ENCODE results near the gene TTLL10.

TTLL10 gene

GRCh38 chr1:1173793-1174415, at the start of gene TTLL10:
Gene TTLL10 (plus strand): TSS chr1:1173880. CDS start chr1:1179216, 5,336 bp downstream.
- no peak for DNase-seq (ENCODE audit: low read depth, low spot score)

GRCh38 chr1:1124508-1124785, 49.2 kb upstream of the TTLL10 start:
- DNase-seq (ENCODE audit: low read depth, low spot score), result no peak

- DNase-seq (ENCODE audit: low read depth, low spot score), result no peak
Measured at GRCh38 chr1:1124786-1125642, 48.7 kb upstream of the TTLL10 start.

GRCh38 chr1:1125945-1126344, 47.7 kb upstream of the TTLL10 start:
- no peak for DNase-seq (ENCODE audit: low read depth, low spot score)

- no peak for DNase-seq (ENCODE audit: low read depth, low spot score)
Measured at GRCh38 chr1:1127551-1128451, 45.9 kb upstream of the TTLL10 start.

GRCh38 chr1:1128454-1129139, 45.1 kb upstream of the TTLL10 start:
- DNase-seq (ENCODE audit: low read depth, low spot score), result no peak

GRCh38 chr1:1129381-1129821, 44.3 kb upstream of the TTLL10 start:
- DNase-seq (ENCODE audit: low read depth, low spot score), result no peak

- no peak for DNase-seq (ENCODE audit: low read depth, low spot score)
Measured at GRCh38 chr1:1130206-1131120, 43.2 kb upstream of the TTLL10 start.

- DNase-seq (ENCODE audit: low read depth, low spot score), result no peak
Measured at GRCh38 chr1:1132042-1132950, 41.4 kb upstream of the TTLL10 start.

- DNase-seq (ENCODE audit: low read depth, low spot score), result peak; percentile 60
Measured at GRCh38 chr1:1132956-1133750, 40.5 kb upstream of the TTLL10 start.

- no peak for DNase-seq (ENCODE audit: low read depth, low spot score)
Measured at GRCh38 chr1:1134300-1134970, 39.2 kb upstream of the TTLL10 start.

- DNase-seq (ENCODE audit: low read depth, low spot score), result no peak
Measured at GRCh38 chr1:1135339-1136136, 38.1 kb upstream of the TTLL10 start.

GRCh38 chr1:1136547-1137230, 37.0 kb upstream of the TTLL10 start:
- DNase-seq (ENCODE audit: low read depth, low spot score), result no peak

- DNase-seq (ENCODE audit: low read depth, low spot score), result no peak
Measured at GRCh38 chr1:1137256-1138045, 36.2 kb upstream of the TTLL10 start.

- DNase-seq (ENCODE audit: low read depth, low spot score), result no peak
Measured at GRCh38 chr1:1140673-1141072, 33.0 kb upstream of the TTLL10 start.
